ENCODE data around the gene TAS2R50. TPM values are rescaled to one million over a fixed set of nuclear protein-coding genes. Genes with fewer than 3 reads are reported as not detected.
"Not testable (repeated sequence)": the region's sequence is repeated elsewhere in the genome, so short reads cannot be mapped to it uniquely, and the experiment has no call there.

The TAS2R50 gene
- 0.58 and 0.75 TPM in 2 replicates for total RNA-seq (2014; rRNA removed)
- 0.06 TPM for polyA plus RNA-seq (2012)

DNA sequence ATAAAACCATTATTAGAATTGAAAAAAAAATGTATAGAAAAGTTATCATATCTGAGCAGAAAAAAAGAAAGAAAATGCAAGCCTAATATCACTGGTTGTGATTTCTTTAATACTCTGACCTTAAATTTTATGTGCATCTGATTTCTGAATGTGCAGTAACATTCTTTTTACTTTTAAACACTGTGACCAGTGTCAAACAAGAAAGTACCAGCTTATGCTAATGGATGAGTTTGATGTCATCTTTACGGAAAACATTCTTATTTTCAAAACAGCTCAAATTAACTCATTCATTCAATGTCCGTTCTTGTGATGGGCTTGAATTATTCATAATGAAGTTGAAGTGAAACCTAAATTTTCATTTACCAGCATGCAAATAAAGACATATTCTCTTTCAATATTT, at the start of gene TAS2R50:
TAS2R50 (minus strand) TSS at position 101 of the 400 bp plus-strand sequence; CDS start at position 49, 52 bp downstream.
- no peak for DNase-seq (ENCODE audit: low read depth)

GRCh38 chr12:11033959-11034358, 47.2 kb upstream of the TAS2R50 start:
- DNase-seq (ENCODE audit: low read depth) = not testable (repeated sequence)

GRCh38 chr12:11031307-11031706, 44.6 kb upstream of the TAS2R50 start, which contains the start of gene TAS2R31:
TSS of gene TAS2R31 (minus strand) at chr12:11031407. CDS start at chr12:11031335, 72 bp downstream.
- DNase-seq (ENCODE audit: low read depth) = no peak

GRCh38 chr12:11026118-11026517, 39.4 kb upstream of the TAS2R50 start:
- DNase-seq (ENCODE audit: low read depth) = no peak

GRCh38 chr12:11023387-11023786, 36.7 kb upstream of the TAS2R50 start:
- no peak for DNase-seq (ENCODE audit: low read depth)

DNA sequence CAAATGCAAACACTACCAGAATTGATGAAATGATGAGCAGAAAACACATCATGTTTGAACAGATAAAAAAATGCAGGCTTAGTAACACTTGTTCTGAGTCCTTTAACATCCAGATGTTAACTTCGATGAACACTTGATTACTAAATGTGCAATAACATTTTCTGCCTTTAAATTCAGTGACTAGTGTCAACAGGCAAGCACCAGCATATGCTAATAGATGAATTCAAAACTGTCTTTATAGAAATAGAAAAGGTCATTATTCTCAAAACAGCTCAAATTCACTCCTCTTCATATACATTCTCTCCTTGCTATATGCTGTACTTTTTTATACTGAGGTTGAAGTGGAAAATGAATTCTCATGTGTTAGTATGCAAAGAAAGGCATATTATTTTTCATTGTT, 35.8 kb upstream of the TAS2R50 start, which contains the start of gene TAS2R19:
TAS2R19 (minus strand) TSS at position 101 of the 400 bp plus-strand sequence; CDS start at position 52, 49 bp downstream.
- DNase-seq (ENCODE audit: low read depth) = no peak

DNA sequence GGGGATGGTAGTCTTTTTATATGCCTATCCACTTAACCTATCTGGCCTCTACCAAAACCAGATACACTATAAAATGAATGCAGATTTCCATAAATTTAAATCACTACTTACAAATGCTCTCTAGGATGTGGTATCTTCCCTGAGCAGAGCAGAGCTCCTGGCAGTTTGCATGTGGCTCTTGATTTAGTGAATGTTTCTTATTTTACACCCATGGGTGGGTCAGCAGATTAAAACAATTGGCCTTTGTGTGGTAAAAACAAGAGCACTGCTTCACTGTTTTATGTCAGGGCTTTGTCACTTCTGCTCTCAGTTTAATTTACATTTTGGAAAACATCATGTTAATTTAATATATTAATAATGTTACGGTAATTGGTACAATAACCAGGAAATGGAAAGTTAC, 30.2 kb upstream of the TAS2R50 start:
- DNase-seq (ENCODE audit: low read depth) = no peak

DNA sequence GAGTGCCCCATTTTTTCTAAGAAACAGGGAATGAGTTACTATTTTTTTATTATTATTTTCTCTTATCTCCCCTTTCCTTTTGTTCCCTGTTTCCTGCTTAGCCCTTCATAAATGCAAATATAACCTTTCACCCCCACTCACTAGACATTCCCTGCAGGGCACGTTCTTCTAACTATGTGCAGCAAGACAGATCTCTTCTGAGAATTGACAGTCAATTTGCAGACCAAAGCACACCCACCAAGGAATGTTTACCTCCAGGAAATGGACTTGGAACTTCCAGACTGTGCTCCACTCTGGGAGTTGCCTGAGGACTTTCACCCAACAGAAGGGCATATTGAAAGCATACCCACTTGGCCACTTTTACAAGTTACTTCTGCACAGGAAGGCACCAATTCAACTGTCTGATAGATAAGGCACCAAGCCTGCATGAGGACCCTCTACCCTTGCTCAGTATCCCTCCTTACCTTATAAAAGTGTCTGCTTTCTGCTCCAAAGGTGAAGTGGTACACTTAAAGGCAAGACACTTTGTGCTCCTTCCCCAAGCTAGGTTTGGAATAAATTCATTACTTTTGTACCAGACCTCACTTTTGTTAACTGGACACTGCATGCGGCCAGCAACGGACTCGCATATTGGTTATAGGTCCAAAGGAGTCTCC, 29.2 kb upstream of the TAS2R50 start:
- no peak for DNase-seq (ENCODE audit: low read depth)

- no peak for DNase-seq (ENCODE audit: low read depth)
These were observed 27.5 kb upstream of the TAS2R50 start for GRCh38 chr12:11014234-11014633.

- DNase-seq (ENCODE audit: low read depth) = no peak
These were observed 20.9 kb upstream of the TAS2R50 start for GRCh38 chr12:11007608-11008007.

- no peak for DNase-seq (ENCODE audit: low read depth)
These were observed 11.5 kb upstream of the TAS2R50 start, which contains the start of gene TAS2R20 for GRCh38 chr12:10998204-10998603. TSS of gene TAS2R20 (minus strand) at chr12:10998304. CDS start at chr12:10997875, 429 bp downstream.

DNA sequence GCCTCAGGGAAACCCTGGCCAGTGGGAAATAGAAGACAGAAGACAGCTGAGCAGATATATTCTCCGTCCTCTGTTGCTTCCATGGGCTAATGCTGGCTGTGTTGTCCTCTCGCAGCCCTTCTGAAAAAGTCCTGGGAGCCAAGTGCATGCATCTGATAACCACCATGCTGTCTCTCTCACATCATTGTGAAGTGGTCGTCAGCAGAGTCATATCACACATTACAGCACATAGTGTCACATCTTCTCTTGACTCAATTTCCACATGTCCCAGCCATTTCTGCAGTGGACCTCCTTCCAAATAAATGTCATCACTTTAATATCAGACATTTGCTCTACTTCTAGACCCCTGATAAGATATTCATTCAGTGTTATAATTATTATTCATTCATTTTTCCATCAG, 7.6 kb upstream of the TAS2R50 start:
- no peak for DNase-seq (ENCODE audit: low read depth)

DNA sequence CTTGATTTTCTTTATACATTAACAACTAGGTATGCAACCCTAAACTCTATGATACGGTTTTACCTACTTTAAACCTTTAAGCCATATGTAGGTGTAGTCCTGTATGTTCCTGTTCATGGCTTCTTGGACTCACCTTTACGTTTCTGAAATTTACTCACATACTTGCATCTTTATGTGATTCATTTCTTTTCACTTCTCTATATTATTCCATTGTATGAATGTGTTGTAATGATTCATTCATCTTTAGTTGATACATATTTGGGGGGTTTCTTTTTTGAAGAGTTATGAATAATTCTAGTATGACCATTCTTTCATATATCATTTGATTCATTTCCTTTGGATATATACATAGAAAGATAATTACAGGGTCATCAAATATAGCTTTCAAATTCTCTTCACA, 2.4 kb upstream of the TAS2R50 start:
- no peak for DNase-seq (ENCODE audit: low read depth)

DNA sequence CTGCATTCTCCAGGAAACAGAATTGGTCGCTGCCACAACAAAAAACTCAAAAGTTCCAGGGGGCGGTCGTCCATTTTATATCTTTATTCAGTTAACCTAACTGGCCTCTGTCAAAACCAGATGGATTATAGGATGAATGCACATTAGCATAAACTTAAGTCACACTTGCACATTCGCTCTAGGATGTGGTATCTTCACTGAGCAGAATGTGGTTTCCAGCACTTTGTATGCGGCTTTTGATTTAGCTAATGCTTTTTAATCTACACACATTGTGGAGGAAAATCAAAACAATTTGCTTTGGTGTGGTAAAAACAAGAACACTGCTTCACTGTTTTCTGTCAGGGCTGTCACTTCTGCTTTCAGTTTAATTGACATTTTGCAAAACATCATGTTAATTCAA, 4.5 kb downstream of the TAS2R50 start:
- no peak for DNase-seq (ENCODE audit: low read depth)

- no peak for DNase-seq (ENCODE audit: low read depth)
These were observed 11.7 kb downstream of the TAS2R50 start for GRCh38 chr12:10974965-10975364.

DNA sequence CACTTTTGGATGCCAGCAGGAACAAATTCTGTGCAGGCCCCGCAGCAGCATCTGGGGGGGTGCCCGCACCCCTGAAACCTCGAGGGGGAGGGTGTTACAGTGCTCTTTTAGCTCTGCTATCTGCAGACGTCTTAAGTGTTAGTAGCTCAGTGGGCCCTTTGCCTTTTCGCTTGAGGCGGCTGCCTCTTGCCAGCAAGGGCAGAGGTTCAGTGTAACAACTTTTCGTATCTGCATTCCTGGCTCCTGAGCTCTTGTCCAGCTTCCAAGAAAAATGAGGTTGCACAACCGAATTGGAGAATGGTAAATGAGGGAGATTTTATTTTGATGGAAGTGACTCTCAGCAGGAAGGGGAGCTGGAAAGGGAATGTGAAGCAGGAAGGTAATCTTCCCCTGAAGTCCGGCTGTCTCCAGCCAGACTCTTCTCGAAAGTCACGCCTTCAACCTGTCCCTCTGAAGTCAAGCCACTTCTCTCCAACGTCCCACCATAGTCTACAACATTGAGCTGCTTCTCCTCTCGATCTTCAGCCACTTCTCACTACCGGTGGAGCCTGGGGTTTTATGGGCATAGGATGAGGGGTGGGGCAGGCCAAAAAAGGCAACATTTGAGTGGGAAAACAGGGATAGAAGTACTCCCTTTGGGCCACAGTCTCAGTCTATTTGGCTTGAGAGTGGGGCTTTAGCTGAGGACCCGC, 17.8 kb downstream of the TAS2R50 start:
- DNase-seq (ENCODE audit: low read depth) = no peak

DNA sequence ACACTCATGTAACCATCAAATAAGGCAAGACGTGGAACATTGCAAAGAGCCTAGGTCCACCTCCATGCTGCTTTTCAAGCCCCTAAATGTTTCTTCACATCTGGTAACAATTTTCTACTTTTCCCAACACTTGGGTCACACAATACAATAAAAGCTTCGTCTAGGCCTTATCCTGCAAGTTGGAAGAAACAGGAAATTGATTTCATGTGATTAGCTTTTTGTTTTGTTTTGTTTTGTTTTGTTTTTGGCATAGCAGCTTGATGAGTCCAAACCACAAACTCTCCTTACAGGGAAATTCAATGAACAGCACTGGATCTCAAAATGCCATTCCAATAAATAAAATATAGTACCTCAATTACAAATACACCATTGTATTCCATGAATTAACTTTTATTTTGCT, 19.3 kb downstream of the TAS2R50 start:
- peak; percentile 74 for DNase-seq (ENCODE audit: low read depth)

DNA sequence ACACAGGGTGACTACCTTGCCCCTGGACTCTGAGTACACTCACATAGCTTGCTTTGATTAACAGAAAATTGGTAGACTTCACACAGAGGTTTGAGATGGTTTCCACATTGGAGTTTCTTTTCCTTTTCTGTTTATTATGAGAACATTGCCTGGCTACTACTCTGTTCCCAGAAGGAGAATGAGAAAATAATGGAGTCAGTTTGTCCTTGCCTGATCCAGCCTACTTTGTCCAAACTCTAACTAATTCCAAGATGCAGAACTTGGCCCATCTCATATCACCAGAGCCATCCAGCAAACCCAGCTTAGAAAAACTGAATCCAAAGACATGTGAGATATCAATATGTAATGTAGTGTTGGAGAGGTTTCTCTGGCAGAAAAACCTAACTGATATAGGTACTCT, 20.4 kb downstream of the TAS2R50 start:
- no peak for DNase-seq (ENCODE audit: low read depth)

- DNase-seq (ENCODE audit: low read depth) = peak; percentile 31
These were observed 21.2 kb downstream of the TAS2R50 start for GRCh38 chr12:10965476-10965875.

- DNase-seq (ENCODE audit: low read depth) = no peak
These were observed 26.5 kb downstream of the TAS2R50 start for GRCh38 chr12:10960211-10960610.

DNA sequence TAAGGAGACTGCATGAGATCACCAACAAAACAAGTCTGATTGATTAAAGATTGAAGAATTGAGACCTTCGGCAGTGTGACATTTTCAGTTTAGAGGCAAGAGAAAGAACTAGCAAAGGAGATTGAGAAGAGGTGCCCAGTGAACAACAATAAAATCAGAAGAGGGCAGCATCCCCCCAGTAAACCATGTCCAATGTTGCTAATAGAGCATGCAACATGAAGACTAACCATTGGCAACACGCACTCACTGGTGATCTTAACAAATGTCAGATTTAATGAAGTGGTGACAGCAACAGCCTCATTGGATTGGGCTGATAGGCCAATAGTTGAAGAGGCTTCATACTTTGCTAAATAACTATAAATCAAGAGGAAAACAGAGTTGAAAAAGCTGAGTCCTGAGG, 26.9 kb downstream of the TAS2R50 start:
- DNase-seq (ENCODE audit: low read depth) = no peak

DNA sequence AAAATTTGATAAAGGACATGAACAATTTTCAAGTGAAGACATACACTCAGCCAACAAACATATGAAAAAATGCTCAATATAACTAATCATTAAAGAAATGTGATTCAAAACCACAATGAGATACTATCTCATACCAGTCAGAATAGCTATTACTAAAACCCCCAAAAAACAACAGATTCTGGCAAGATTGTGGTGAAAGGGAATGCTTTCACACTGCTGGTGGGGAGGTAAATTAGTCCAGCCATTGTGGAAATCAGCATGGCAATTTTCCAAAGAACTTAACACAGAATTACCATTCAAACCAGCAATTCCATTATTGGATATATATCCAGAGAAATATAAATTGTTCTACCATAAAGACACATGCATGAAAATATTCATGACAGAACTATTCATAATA, 29.0 kb downstream of the TAS2R50 start:
- DNase-seq (ENCODE audit: low read depth) = peak; percentile 23

GRCh38 chr12:10956085-10956484, 30.6 kb downstream of the TAS2R50 start:
- no peak for DNase-seq (ENCODE audit: low read depth)
